Sigmoid colon (tissue), 4 donors: ENCODE data around the gene CNTFR.

Experiments used
- CTCF ChIP-seq, 4 experiments: fragments of 450-650 bp in 3 of 4; fragments of 200-600 bp in 1 of 4; IDR thresholded peaks; one replicate each; pipeline ENCODE4 v1.5.1; 2016 to 2019; ENCODE audit warnings: antibody characterized with exemption in 4 of 4, mild to moderate bottlenecking in 3 of 4, moderate library complexity in 2 of 4
- EP300 ChIP-seq, 4 donors: sonication (generic); formaldehyde crosslinking; IDR thresholded peaks; one replicate each; pipeline ENCODE4 v1.6.1; 2017; ENCODE audit warnings: antibody characterized with exemption in 4 of 4
- POLR2A ChIP-seq, 2 donors: fragments of 450-650 bp; IDR thresholded peaks; one replicate each; pipeline ENCODE4 v1.6.1; 2016; ENCODE audit warnings: antibody characterized with exemption in 2 of 2, mild to moderate bottlenecking in 2 of 2, moderate library complexity in 2 of 2

GRCh38 chr9:34574571-34574970 is 15.0 kb downstream of the CNTFR start:
- TF ChIP-seq CTCF (IDR thresholded peaks at IDR 0.05) (no peak), POLR2A (IDR thresholded peaks at IDR 0.05) (no peak), EP300 (IDR thresholded peaks at IDR 0.05) (no peak)
